K562 (cell line): ENCODE measurements around the gene RAB2B. TPM values are rescaled to one million over a fixed set of nuclear protein-coding genes. Genes with fewer than 3 reads are reported as not detected.

Source experiments
- CBX3 ChIP-seq, 2 experiments: IDR thresholded peaks; 1 replicate in 1 of 2; 2 replicates in 1 of 2; pipeline ENCODE4 v1.6.1; 2012; ENCODE audit warnings: inconsistent platforms in 2 of 2, low read length in 2 of 2, borderline replicate concordance in 1 of 2, control low read depth in 1 of 2
- CHCHD3 ChIP-seq: fragments of 250-450 bp; sonication (Bioruptor Pico); IDR thresholded peaks from 2 replicates; pipeline ENCODE4 v2.1.2; 2022; ENCODE audit warnings: mild to moderate bottlenecking
- E2F3 ChIP-seq: fragments of 250-450 bp; sonication (Bioruptor Pico); IDR thresholded peaks from 2 replicates; pipeline ENCODE4 v1.4.0; 2020; ENCODE audit warnings: mild to moderate bottlenecking
- ESRRB ChIP-seq: fragments of 250-450 bp; sonication (Bioruptor Pico); IDR thresholded peaks from 2 replicates; pipeline ENCODE4 v1.5.0; 2020; ENCODE audit warnings: mild to moderate bottlenecking, moderate library complexity, borderline replicate concordance
- MED1 ChIP-seq: sonication (generic); formaldehyde crosslinking; IDR thresholded peaks from 2 replicates; pipeline ENCODE4 v1.8.1; 2023; ENCODE audit warnings: missing genetic modification reagents, borderline replicate concordance
- NBN ChIP-seq: fragments of 450-650 bp; IDR thresholded peaks from 2 replicates; pipeline ENCODE4 v1.6.1; 2016; ENCODE audit warnings: low read depth, mild to moderate bottlenecking
- NFIX ChIP-seq: fragments of 250-450 bp; sonication (Bioruptor Pico); IDR thresholded peaks from 2 replicates; pipeline ENCODE4 v1.4.0; 2020; ENCODE audit warnings: low read depth, mild to moderate bottlenecking, moderate library complexity
- POLR2B ChIP-seq: fragments of 450-650 bp; IDR thresholded peaks from 2 replicates; pipeline ENCODE4 v1.6.1; 2018; ENCODE audit warnings: low read depth; ENCODE audit not compliant: partially characterized antibody
- POU5F1 ChIP-seq: fragments of 150-350 bp; IDR thresholded peaks from 2 replicates; pipeline ENCODE4 v1.6.1; 2014; ENCODE audit warnings: borderline replicate concordance, low read length, low read depth, mild to moderate bottlenecking; ENCODE audit not compliant: partially characterized antibody
- RBM15 ChIP-seq: fragments of 200-400 bp; formaldehyde crosslinking; IDR thresholded peaks from 2 replicates; pipeline ENCODE4 v1.6.1; 2018; ENCODE audit warnings: mild to moderate bottlenecking, low read length, moderate library complexity; ENCODE audit not compliant: insufficient read depth
- TAF9B ChIP-seq: fragments of 450-650 bp; IDR thresholded peaks from 2 replicates; pipeline ENCODE4 v1.6.1; 2018; ENCODE audit warnings: mild to moderate bottlenecking; ENCODE audit not compliant: partially characterized antibody
- ZNF780A ChIP-seq: fragments of 250-450 bp; sonication (Bioruptor Pico); IDR thresholded peaks from 2 replicates; pipeline ENCODE4 v1.5.0; 2021; ENCODE audit warnings: mild to moderate bottlenecking
- polyA plus RNA-seq, 8 experiments: library from polyadenylated mRNA; depleted of rRNA in 4 of 8; stranded (reverse) in 5 of 8; unstranded in 3 of 8; fragments of >200 nt; fragmentation: Nextera tagmentation in 2 of 8; fragmentation: Illumina TruSeq in 1 of 8; extraction: Ambion mirVana in 2 of 8; extraction: Trizol in 1 of 8; gene quantifications; 2 replicates each; pipeline versions ENCODE4 v1.2.1 to v1.2.3, GENCODE V29; 2011 to 2014; ENCODE audit warnings: inconsistent platforms in 1 of 8, missing spikeins in 1 of 8
- total RNA-seq, 7 experiments: library from RNA; depleted of rRNA in 6 of 7; stranded (reverse); fragments of >200 nt in 6 of 7; fragmentation: Illumina TruSeq in 2 of 7; extraction: Trizol in 2 of 7; gene quantifications; 2 replicates each; pipeline versions ENCODE4 v1.2.1 to v1.2.3, GENCODE V29; 2011 to 2021; ENCODE audit warnings: low replicate concordance in 1 of 7
- TF ChIP-seq, protein P1 (sequence below): fragments of 250-450 bp; sonication (Bioruptor Pico); IDR thresholded peaks from 2 replicates; pipeline ENCODE4 v1.4.0; 2020; ENCODE audit warnings: mild to moderate bottlenecking
- TF ChIP-seq, protein P2 (sequence below), 3 experiments: fragments of 200-800 bp in 1 of 3; sonication (Bioruptor generic) in 1 of 3; sonication (generic) in 1 of 3; formaldehyde crosslinking in 1 of 3; IDR thresholded peaks; 2 replicates each; pipeline versions ENCODE4 v1.6.1 to v1.8.0; 2016 to 2022; ENCODE audit warnings: mild to moderate bottlenecking in 2 of 3, missing compliant biosample characterization in 2 of 3, missing genetic modification characterization in 2 of 3, missing genetic modification reagents in 1 of 3
- TF ChIP-seq, protein P3 (sequence below): fragments of 250-450 bp; sonication (Bioruptor Pico); IDR thresholded peaks from 2 replicates; pipeline ENCODE4 v1.8.0; 2021; ENCODE audit warnings: mild to moderate bottlenecking, moderate library complexity
- TF ChIP-seq, protein P4 (sequence below), 2 experiments: fragments of 450-650 bp; IDR thresholded peaks; 2 replicates each; pipeline ENCODE4 v1.6.1; 2018; ENCODE audit warnings: mild to moderate bottlenecking in 2 of 2, low read depth in 1 of 2; ENCODE audit not compliant: partially characterized antibody in 2 of 2
- TF ChIP-seq, protein P5 (sequence below): sonication (generic); IDR thresholded peaks from 2 replicates; pipeline ENCODE4 v1.6.1; 2016

Gene RAB2B
- total and polyA plus RNA-seq, 9 of the 15 experiments (the other 6 are each of a cell fraction or from before 2014, with no cell fraction given), result 4.6 to 19.8 (median 9.8) TPM

DNA sequence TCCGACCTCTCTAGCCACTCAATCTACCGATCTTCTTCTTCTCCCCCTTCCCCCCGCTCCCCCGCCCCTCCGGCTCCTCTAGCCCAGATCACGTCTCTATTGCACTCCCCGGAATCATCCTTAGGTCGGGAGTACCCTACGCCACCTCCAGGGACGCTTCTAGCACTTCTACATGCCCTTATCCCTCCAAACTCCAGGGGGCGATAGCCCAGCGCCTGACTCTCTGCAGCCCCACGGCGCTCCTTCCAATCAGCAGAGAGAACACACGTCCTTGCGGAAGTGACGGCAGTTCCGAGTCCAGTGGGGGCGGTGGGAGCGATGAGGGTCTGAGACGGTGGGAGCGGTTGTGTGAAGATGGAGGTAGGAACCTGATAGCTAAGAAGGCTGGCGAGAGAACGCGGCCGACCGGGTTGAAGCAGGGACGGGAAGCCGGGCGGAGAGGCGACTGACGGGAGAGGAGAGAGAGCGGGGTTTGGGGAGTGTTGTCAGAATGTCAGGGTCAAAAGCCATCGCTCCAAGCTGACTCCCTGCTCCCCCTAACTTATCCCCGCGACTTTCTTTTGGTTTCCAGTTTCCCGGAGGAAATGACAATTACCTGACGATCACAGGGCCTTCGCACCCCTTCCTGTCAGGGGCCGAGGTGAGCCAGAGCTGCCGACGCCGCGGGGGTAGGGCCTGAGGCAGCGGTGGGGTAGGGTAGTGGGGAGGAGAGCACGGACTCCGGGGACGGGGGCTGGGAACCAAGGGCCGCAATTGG lies at the start of gene RAB2B, which contains the start of gene TOX4 (continued):
- TF ChIP-seq, protein P1, sequence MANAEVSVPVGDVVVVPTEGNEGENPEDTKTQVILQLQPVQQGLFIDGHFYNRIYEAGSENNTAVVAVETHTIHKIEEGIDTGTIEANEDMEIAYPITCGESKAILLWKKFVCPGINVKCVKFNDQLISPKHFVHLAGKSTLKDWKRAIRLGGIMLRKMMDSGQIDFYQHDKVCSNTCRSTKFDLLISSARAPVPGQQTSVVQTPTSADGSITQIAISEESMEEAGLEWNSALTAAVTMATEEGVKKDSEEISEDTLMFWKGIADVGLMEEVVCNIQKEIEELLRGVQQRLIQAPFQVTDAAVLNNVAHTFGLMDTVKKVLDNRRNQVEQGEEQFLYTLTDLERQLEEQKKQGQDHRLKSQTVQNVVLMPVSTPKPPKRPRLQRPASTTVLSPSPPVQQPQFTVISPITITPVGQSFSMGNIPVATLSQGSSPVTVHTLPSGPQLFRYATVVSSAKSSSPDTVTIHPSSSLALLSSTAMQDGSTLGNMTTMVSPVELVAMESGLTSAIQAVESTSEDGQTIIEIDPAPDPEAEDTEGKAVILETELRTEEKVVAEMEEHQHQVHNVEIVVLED (CRISPR knock-in tag), result no peak
- TF ChIP-seq, protein P2, sequence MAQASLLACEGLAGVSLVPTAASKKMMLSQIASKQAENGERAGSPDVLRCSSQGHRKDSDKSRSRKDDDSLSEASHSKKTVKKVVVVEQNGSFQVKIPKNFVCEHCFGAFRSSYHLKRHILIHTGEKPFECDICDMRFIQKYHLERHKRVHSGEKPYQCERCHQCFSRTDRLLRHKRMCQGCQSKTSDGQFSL (CRISPR knock-in tag; IDR thresholded peaks at IDR 0.05), result no peak
- TF ChIP-seq, protein P2 (tag; IDR thresholded peaks at IDR 0.05), result peak in 1 of 2 experiments; percentile 77; a peak in 2 of 4 replicates
- TF ChIP-seq POU5F1, result no peak
- peak; percentile 87 for TF ChIP-seq POLR2B
- TF ChIP-seq E2F3 (CRISPR knock-in tag), result no peak
- TF ChIP-seq CBX3 (IDR thresholded peaks at IDR 0.05; ENCODE audit: borderline replicate concordance in 1 of 2, low read length in 2 of 2), result no peak
- TF ChIP-seq TAF9B, result peak; percentile 36
- TF ChIP-seq, protein P3, sequence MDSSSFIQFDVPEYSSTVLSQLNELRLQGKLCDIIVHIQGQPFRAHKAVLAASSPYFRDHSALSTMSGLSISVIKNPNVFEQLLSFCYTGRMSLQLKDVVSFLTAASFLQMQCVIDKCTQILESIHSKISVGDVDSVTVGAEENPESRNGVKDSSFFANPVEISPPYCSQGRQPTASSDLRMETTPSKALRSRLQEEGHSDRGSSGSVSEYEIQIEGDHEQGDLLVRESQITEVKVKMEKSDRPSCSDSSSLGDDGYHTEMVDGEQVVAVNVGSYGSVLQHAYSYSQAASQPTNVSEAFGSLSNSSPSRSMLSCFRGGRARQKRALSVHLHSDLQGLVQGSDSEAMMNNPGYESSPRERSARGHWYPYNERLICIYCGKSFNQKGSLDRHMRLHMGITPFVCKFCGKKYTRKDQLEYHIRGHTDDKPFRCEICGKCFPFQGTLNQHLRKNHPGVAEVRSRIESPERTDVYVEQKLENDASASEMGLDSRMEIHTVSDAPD (CRISPR knock-in tag), result no peak
- TF ChIP-seq, protein P4, sequence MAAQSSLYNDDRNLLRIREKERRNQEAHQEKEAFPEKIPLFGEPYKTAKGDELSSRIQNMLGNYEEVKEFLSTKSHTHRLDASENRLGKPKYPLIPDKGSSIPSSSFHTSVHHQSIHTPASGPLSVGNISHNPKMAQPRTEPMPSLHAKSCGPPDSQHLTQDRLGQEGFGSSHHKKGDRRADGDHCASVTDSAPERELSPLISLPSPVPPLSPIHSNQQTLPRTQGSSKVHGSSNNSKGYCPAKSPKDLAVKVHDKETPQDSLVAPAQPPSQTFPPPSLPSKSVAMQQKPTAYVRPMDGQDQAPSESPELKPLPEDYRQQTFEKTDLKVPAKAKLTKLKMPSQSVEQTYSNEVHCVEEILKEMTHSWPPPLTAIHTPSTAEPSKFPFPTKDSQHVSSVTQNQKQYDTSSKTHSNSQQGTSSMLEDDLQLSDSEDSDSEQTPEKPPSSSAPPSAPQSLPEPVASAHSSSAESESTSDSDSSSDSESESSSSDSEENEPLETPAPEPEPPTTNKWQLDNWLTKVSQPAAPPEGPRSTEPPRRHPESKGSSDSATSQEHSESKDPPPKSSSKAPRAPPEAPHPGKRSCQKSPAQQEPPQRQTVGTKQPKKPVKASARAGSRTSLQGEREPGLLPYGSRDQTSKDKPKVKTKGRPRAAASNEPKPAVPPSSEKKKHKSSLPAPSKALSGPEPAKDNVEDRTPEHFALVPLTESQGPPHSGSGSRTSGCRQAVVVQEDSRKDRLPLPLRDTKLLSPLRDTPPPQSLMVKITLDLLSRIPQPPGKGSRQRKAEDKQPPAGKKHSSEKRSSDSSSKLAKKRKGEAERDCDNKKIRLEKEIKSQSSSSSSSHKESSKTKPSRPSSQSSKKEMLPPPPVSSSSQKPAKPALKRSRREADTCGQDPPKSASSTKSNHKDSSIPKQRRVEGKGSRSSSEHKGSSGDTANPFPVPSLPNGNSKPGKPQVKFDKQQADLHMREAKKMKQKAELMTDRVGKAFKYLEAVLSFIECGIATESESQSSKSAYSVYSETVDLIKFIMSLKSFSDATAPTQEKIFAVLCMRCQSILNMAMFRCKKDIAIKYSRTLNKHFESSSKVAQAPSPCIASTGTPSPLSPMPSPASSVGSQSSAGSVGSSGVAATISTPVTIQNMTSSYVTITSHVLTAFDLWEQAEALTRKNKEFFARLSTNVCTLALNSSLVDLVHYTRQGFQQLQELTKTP (IDR thresholded peaks at IDR 0.05; ENCODE audit: low read depth in 1 of 2, partially characterized antibody in 2 of 2), result peak in 1 of 2 experiments; percentile 55
- TF ChIP-seq, protein P5, sequence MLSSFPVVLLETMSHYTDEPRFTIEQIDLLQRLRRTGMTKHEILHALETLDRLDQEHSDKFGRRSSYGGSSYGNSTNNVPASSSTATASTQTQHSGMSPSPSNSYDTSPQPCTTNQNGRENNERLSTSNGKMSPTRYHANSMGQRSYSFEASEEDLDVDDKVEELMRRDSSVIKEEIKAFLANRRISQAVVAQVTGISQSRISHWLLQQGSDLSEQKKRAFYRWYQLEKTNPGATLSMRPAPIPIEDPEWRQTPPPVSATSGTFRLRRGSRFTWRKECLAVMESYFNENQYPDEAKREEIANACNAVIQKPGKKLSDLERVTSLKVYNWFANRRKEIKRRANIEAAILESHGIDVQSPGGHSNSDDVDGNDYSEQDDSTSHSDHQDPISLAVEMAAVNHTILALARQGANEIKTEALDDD, result no peak
- peak; percentile 77; the same call in 1 of the 2 replicates for TF ChIP-seq NBN
- TF ChIP-seq ZNF780A (CRISPR knock-in tag), result no peak
- no peak for TF ChIP-seq NFIX (CRISPR knock-in tag)
- TF ChIP-seq MED1 (CRISPR knock-in tag), result no peak
- TF ChIP-seq ESRRB, result no peak
- no peak for TF ChIP-seq RBM15
- TF ChIP-seq CHCHD3, result no peak
